RCC 7860 (cell line): ENCODE data around the gene METTL9.

Source experiments
- DNase-seq: peaks from one replicate; pipeline ENCODE4 v3.0.0-alpha.2; 2015; ENCODE audit warnings: low spot score
- FAIRE-seq: peaks from 2 replicates; lab custom pipeline; 2012; peaks lifted over from hg19 to GRCh38; lab: Jason Lieb, UNC

The METTL9 gene

DNA sequence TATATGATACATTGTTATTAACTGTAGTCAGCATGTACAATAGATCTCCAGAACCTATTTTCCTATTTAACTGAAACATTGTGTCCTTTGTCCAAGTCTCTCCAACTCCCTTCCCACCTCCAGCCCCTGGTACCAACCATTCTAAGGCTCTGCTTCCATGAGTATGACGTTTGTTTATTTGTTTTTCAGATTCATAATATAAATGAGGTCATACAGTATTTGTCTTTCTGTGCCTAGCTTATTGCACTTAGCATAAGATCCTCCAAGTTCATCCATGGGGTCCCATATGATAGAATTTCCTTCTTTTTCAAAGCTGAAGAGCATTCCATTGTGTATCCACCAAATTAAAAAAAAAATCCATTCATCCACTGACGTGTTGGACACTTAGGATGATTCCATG is 103.8 kb downstream of the METTL9 start:
- FAIRE-seq (no peak), DNase-seq (no peak)

DNA sequence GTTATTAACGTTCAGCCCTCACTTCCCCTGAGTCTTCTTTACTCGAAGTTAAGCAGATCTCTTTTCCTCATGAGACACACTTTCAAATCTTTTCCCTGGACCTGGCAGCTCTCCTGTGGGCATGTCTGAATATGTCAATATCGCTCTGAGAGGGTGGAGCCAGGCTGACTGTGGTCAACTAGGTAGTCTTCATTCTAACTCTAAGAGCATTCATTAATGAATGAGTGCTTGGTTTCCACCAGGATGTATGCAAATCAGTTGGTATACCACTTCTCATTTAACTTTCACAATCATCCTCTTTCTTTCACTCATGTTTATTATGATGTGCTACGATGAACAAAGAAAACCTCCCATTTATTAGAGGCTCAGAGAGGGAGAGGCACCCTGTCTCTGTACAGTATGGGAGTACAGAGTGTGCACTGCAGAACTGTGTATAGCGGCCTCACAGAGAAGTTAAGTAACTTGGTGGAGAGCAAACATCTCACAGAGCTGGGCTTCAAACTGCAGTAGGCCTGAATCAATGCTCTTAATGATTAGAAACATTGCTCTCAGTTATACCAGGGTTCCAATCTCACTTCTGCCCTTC is 104.3 kb downstream of the METTL9 start:
- FAIRE-seq, result no peak
- no peak for DNase-seq

DNA sequence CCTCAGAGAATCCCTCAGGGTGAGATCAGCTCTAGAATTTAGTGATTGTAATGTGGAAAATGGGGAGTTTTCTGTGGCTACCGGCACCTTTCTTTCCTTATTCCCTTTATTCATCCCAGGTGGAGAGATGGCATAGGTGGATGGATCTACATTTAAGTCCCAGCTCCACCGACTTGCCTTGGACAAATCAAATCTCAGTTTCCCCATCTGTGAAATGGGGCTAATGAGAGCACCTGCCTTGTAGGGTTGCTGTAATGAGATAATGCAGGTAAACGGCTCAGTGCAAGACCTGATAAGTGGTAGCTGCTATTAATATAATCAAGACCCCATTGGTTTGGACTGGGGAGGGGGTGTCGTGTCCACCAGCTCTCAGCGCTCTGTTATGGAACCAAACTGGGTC is 104.9 kb downstream of the METTL9 start:
- FAIRE-seq, result no peak

GRCh38 chr16:21704733-21705132 is 105.4 kb downstream of the METTL9 start:
- no peak for DNase-seq
- FAIRE-seq, result no peak

More for the DNA sequence above, 104.9 kb downstream of the METTL9 start:
- no peak for DNase-seq
